Measurements from ENCODE around the gene DHRSX. TPM values are rescaled to one million over a fixed set of nuclear protein-coding genes. Genes with fewer than 3 reads are reported as not detected.
"Not testable (repeated sequence)": the region's sequence is repeated elsewhere in the genome, so short reads cannot be mapped to it uniquely, and the experiment has no call there.

DHRSX gene
- total and polyA plus RNA-seq, 9 of the 15 experiments (the other 6 are each of a cell fraction or from before 2014, with no cell fraction given) = 0.59 to 11.0 (median 6.2) TPM

- CTCF ChIA-PET (ENCODE audit: low intra/inter-chr PET ratio); H3K27me3 ChIP-seq (ENCODE audit: control insufficient read depth in 2 of 2, insufficient read depth in 2 of 2, low read length in 2 of 2); H3K4me3 ChIP-seq; H3K9me3 ChIP-seq (replicated peaks; ENCODE audit: control insufficient read depth, insufficient read depth, low read depth, low read length); H3K4me1 ChIP-seq (replicated peaks in 1 of 2; ENCODE audit: control insufficient read depth in 2 of 2, insufficient read depth in 2 of 2, low read length in 2 of 2); H2AFZ ChIP-seq (ENCODE audit: low read depth, low read length); BruUV-seq (replicated peaks); H3K9ac ChIP-seq (ENCODE audit: insufficient read depth in 1 of 2, low read depth in 2 of 2, low read length in 2 of 2); H4K20me1 ChIP-seq (replicated peaks; ENCODE audit: control insufficient read depth, insufficient read depth, low read length); H3K4me2 ChIP-seq (ENCODE audit: insufficient read depth, low read length); intact Hi-C loops (cut with micrococcal nuclease); H3K36me3 ChIP-seq (ENCODE audit: control insufficient read depth, insufficient read depth, low read length); DNase-seq (ENCODE audit: extremely low read depth in 1 of 4, low spot score in 3 of 4); FAIRE-seq; H3K9me1 ChIP-seq (ENCODE audit: control insufficient read depth, insufficient read depth, low read length); H3K27ac ChIP-seq (ENCODE audit: extremely low read depth, low read depth, low read length); ATAC-seq; POLR2A ChIA-PET: not testable (repeated sequence)
- peaks cover 14% of the 10 kb centered on the region for H3K79me2 ChIP-seq (ENCODE audit: control insufficient read depth, insufficient read depth, low read length)
- TF ChIP-seq RBM25 (IDR thresholded peaks at IDR 0.05; ENCODE audit: low read depth, low read length, severe bottlenecking) (peak; percentile 73), BCOR (IDR thresholded peaks at IDR 0.05) (0 out of 2 replicates have a peak, but pooled peaks have one; percentile 24), ZNF146 (CRISPR knock-in tag; IDR thresholded peaks at IDR 0.05; ENCODE audit: unreplicated experiment) (peak; percentile 99)
- in situ Hi-C loops (cut with MboI) = loop anchor here (5.0 kb wide), 1 partner anchor 107 kb away; no protein-coding TSS in a partner anchor
- WGBS (ENCODE audit: insufficient coverage, low coverage, missing lambda C conversion rate) = 76% methylated on average over 3 of the region's 5 CpGs
These were observed 20.8 kb downstream of the DHRSX start for GRCh38 chrX:2479982-2480381.

- FAIRE-seq (no peak), ATAC-seq (no peak), DNase-seq (ENCODE audit: extremely low read depth in 1 of 4, low spot score in 3 of 4) (no peak)
- Histone ChIP-seq H3K9ac (ENCODE audit: insufficient read depth in 1 of 2, low read depth in 2 of 2, low read length in 2 of 2) (no peak overlapping the region), H3K27ac (ENCODE audit: extremely low read depth, low read depth, low read length) (no peak overlapping the region), H4K20me1 (replicated peaks; ENCODE audit: control insufficient read depth, insufficient read depth, low read length) (no peaks in the 10 kb centered on the region), H3K36me3 (ENCODE audit: control insufficient read depth, insufficient read depth, low read length) (no peaks in the 10 kb centered on the region), H3K4me1 (replicated peaks in 1 of 2; ENCODE audit: control insufficient read depth in 2 of 2, insufficient read depth in 2 of 2, low read length in 2 of 2) (peaks cover 0 to 13% of the 10 kb centered on the region in 2 experiments; a peak in 2 of 5 replicates), H3K4me2 (ENCODE audit: insufficient read depth, low read length) (no peak overlapping the region), H3K9me1 (ENCODE audit: control insufficient read depth, insufficient read depth, low read length) (no peaks in the 10 kb centered on the region), H3K27me3 (ENCODE audit: control insufficient read depth in 2 of 2, insufficient read depth in 2 of 2, low read length in 2 of 2) (no peaks in the 10 kb centered on the region), H3K79me2 (ENCODE audit: control insufficient read depth, insufficient read depth, low read length) (peaks cover 14% of the 10 kb centered on the region), H3K9me3 (replicated peaks; ENCODE audit: control insufficient read depth, insufficient read depth, low read depth, low read length) (no peaks in the 10 kb centered on the region), H2AFZ (ENCODE audit: low read depth, low read length) (no peak overlapping the region), H3K4me3 (no peak overlapping the region)
- in situ Hi-C loops (cut with MboI) = loop anchor here (5.0 kb wide), 1 partner anchor 108 kb away; no protein-coding TSS in a partner anchor
- WGBS (ENCODE audit: insufficient coverage, low coverage, missing lambda C conversion rate) = 84% methylated on average over 6 of the region's 15 CpGs
- intact Hi-C loops (cut with micrococcal nuclease) = no loop called here
- TF ChIP-seq MAX (CRISPR knock-in tag; IDR thresholded peaks at IDR 0.05) (peak; percentile 55), ZBTB33 (CRISPR knock-in tag; IDR thresholded peaks at IDR 0.05) (peak; percentile 84; the same call in 1 of the 2 replicates), MTF1 (CRISPR knock-in tag; IDR thresholded peaks at IDR 0.05; ENCODE audit: borderline replicate concordance) (no peak)
- no TSS peak for BruUV-seq (replicated peaks)
- POLR2A ChIA-PET = no interaction called here
- CTCF ChIA-PET (ENCODE audit: low intra/inter-chr PET ratio) = no interaction called here
These were observed 21.4 kb downstream of the DHRSX start for GRCh38 chrX:2479420-2479780.
